ENCODE results near the gene SYNJ2. TPM values are rescaled to one million over a fixed set of nuclear protein-coding genes. Genes with fewer than 3 reads are reported as not detected.

SYNJ2 gene
- total and polyA plus RNA-seq, 7 donors: 2.6 to 30.2 (median 6.1) TPM

DNA sequence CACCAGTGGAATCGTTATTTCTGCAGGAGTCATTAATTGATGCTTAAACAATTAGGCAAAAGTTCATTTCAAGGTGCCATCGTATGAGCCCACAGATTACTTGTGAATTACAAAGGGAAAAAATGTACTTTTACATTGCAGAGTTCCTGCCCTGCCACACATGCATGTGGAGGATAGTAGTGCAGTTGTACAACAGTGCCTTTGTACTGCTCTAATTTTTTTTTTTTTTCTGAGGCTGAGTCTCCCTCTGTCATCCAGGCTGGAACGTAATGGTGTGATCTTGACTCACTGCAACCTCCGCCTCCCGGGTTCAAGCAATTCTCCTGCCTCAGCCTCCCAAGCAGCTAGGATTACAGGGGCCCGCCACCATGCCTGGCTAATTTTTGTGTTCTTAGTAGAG is 26.0 kb upstream of the SYNJ2 start:
- Histone ChIP-seq H3K4me3 (no peak overlapping the region), H3K9me3 (no peaks in the 10 kb centered on the region), H3K36me3 (ENCODE audit: insufficient read depth in 1 of 2, low read depth in 1 of 2) (no peaks in the 10 kb centered on the region), H3K4me1 (no peaks in the 10 kb centered on the region), H3K27me3 (ENCODE audit: insufficient read depth in 3 of 3, low read length in 2 of 3) (no peaks in the 10 kb centered on the region), H3K27ac (no peak overlapping the region)
- WGBS, 3 donors: 91 to 93% (median 92%) methylated on average over 6 of the region's 6 CpGs
- DNase-seq (no peak), ATAC-seq (no peak)
- TF ChIP-seq, protein P1, sequence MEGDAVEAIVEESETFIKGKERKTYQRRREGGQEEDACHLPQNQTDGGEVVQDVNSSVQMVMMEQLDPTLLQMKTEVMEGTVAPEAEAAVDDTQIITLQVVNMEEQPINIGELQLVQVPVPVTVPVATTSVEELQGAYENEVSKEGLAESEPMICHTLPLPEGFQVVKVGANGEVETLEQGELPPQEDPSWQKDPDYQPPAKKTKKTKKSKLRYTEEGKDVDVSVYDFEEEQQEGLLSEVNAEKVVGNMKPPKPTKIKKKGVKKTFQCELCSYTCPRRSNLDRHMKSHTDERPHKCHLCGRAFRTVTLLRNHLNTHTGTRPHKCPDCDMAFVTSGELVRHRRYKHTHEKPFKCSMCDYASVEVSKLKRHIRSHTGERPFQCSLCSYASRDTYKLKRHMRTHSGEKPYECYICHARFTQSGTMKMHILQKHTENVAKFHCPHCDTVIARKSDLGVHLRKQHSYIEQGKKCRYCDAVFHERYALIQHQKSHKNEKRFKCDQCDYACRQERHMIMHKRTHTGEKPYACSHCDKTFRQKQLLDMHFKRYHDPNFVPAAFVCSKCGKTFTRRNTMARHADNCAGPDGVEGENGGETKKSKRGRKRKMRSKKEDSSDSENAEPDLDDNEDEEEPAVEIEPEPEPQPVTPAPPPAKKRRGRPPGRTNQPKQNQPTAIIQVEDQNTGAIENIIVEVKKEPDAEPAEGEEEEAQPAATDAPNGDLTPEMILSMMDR (IDR thresholded peaks at IDR 0.05): no peak
- intact Hi-C loops (cut with DNase I): no loop called here

DNA sequence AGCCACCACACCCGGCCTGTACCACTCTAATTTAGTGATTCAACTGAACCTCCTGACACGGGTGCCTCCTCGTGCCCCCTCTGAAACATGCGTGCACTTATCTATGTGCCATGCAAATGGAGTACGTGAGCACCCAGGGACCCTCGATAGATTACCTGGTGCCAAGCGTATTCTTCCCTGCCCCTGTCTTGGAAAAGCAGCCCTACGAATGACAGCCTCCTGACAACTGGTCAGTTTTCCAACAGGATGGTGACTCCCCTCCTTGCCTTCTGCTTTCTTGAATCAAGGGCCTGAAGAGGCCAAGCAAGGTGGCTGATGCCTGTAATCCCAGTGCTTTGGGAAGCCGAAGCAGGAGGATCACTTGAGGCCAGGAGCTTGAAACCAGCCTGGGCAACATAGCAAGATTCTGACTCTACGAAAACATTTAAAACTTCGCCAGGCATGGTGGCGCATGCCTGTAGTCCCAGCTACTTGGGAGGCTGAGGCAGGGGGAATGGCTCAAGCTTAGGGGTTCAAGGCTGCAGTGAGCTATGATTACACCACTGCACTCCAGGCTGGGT is 25.4 kb upstream of the SYNJ2 start:
- TF ChIP-seq, protein P1 (IDR thresholded peaks at IDR 0.05): no peak
- DNase-seq (no peak), ATAC-seq (no peak)
- WGBS, 3 donors: 71 to 99% (median 97%) methylated on average over 12 of the region's 12 CpGs
- no peaks in the 10 kb centered on the region for H3K27me3 ChIP-seq (ENCODE audit: insufficient read depth in 3 of 3, low read length in 2 of 3)
- no peak overlapping the region for H3K27ac ChIP-seq
- intact Hi-C loops (cut with DNase I): no loop called here
- no peak overlapping the region for H3K4me3 ChIP-seq
- no peaks in the 10 kb centered on the region for H3K4me1 ChIP-seq
- no peaks in the 10 kb centered on the region for H3K9me3 ChIP-seq
- H3K36me3 ChIP-seq (ENCODE audit: insufficient read depth in 1 of 2, low read depth in 1 of 2): no peaks in the 10 kb centered on the region

DNA sequence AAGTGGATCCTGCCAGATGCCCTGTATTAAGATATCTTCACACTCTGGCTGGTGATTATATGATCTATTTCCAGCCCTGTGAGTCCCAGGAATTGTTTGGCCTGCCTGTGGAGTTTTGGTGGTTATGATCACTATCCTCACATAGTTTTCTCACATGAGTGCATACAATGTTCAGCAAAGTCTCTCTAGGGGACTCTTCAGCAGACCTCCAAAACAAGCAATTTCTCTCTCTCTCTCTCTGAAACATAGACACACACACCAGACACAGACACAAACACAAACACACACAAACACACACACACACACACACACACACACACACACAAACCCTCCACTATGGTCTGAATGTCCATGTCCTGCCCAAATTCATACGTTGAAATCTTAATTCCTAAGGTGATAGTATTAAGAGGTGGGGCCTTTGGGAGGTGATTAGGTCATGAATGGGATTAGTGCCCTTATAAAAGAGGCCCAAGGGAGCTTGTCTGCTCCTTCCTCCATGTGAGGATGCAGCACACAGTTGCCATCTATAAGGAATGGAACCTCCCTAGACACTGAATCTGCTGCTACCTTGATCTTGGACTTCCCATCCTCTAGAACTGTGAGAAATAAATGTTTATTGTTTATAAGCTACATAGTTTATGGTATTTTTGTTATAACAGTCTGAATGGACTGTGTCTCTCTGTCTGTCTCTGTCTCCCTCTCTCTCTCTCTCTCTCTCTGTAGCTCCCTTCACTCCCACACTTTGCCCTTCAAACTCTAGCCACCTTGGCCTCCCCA is 22.0 kb upstream of the SYNJ2 start:
- intact Hi-C loops (cut with DNase I): no loop called here
- no peaks in the 10 kb centered on the region for H3K9me3 ChIP-seq
- ATAC-seq (no peak), DNase-seq (no peak)
- 83 to 98% (median 89%) methylated on average over 1 of the region's 1 CpG for WGBS, 3 donors
- TF ChIP-seq, protein P1 (IDR thresholded peaks at IDR 0.05): no peak
- no peak overlapping the region for H3K4me3 ChIP-seq
- H3K27me3 ChIP-seq (ENCODE audit: insufficient read depth in 3 of 3, low read length in 2 of 3): no peaks in the 10 kb centered on the region
- H3K4me1 ChIP-seq: no peaks in the 10 kb centered on the region
- no peak overlapping the region for H3K27ac ChIP-seq
- H3K36me3 ChIP-seq (ENCODE audit: insufficient read depth in 1 of 2, low read depth in 1 of 2): no peaks in the 10 kb centered on the region

DNA sequence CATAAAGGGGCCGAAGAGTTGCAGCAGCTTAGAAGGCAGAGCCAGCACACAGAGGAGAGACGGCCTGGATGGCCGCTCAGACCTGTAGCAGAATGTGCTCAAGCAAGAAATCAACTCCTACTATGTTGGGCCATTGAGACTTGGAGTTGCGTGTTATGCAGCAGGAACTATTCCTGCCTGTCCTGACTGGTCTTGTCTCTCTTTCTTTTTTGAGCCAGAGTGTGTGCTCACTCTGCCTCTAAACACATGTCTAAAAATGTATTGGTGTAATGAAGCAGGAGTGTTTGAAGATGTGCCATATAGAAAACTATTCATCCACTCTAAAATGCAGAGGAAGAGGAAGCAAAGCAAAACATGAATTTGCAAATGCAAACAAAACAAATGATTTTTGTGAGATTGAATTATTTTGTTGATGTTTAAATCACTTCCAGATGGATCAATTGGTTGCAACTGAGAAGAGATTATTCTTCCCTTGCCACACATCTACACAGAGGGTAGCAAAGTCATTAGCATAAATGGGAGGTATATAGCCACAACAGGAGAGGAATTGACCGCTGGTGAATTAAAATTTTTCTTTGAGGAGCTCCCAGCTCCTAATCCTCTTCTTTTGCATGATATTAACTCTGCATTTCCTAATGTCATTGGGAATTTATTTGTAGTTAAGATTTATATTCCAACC is 20.4 kb upstream of the SYNJ2 start:
- H3K27ac ChIP-seq: no peak overlapping the region
- H3K4me1 ChIP-seq: no peaks in the 10 kb centered on the region
- 90 to 92% (median 92%) methylated on average over 5 of the region's 5 CpGs for WGBS, 3 donors
- H3K9me3 ChIP-seq: no peaks in the 10 kb centered on the region
- H3K4me3 ChIP-seq: no peak overlapping the region
- intact Hi-C loops (cut with DNase I): no loop called here
- DNase-seq (no peak), ATAC-seq (no peak)
- no peaks in the 10 kb centered on the region for H3K36me3 ChIP-seq (ENCODE audit: insufficient read depth in 1 of 2, low read depth in 1 of 2)
- no peaks in the 10 kb centered on the region for H3K27me3 ChIP-seq (ENCODE audit: insufficient read depth in 3 of 3, low read length in 2 of 3)
- TF ChIP-seq, protein P1 (IDR thresholded peaks at IDR 0.05): no peak
